Gastrocnemius medialis (tissue), 4 donors: ENCODE data around the gene ARHGAP15.

Experiments
- POLR2A ChIP-seq, 2 donors: fragments of 450-650 bp; IDR thresholded peaks; one replicate each; pipeline ENCODE4 v1.6.1; 2017; ENCODE audit warnings: antibody characterized with exemption in 2 of 2, mild to moderate bottlenecking in 2 of 2, moderate library complexity in 2 of 2
- TF ChIP-seq, protein P1 (sequence below), 5 experiments: fragments of 450-650 bp in 3 of 5; fragments of 200-600 bp in 2 of 5; sonication (generic) in 2 of 5; IDR thresholded peaks in 4 of 5; conservative IDR thresholded peaks in 1 of 5; 1 replicate in 4 of 5; 2 replicates in 1 of 5; pipeline ENCODE4 v1.5.1; 2016 to 2019; ENCODE audit warnings: antibody characterized with exemption in 5 of 5, mild to moderate bottlenecking in 3 of 5, moderate library complexity in 3 of 5

DNA sequence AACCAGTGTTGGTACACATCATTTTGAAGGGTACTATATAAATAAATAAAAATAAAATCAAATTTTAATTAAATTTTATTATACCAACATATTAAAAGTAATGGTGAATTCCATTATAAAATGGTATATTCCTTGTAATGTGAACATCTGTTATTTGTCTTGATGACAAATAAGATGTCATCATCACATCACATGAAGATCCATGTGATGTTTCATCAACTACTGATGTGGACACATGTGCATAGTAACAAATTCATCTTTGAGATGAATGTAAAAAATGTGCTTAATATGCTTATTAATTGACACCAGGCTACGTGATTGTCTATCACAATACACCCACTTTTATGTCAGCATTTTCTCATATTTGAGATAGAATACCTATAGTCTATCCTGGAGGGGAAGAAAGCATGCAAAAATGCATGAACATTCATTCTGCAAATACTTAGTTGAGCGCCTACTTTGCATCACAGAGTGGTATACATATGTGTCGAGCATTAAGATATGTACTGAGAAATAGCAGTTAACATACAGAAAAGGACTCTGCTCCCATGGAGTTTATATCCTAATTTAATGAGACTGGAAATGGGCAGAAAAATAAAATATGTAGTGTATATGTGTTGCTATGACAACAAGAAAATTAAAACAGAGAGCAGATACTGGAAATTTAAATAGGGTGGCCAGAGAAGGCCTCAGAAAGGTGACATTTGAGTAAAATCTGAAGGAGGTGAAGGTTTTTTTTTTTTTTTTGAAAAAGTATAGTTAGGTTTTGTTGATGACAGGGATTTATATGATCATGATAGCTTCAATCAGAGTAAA, 281.1 kb downstream of the ARHGAP15 start:
- TF ChIP-seq, protein P1, sequence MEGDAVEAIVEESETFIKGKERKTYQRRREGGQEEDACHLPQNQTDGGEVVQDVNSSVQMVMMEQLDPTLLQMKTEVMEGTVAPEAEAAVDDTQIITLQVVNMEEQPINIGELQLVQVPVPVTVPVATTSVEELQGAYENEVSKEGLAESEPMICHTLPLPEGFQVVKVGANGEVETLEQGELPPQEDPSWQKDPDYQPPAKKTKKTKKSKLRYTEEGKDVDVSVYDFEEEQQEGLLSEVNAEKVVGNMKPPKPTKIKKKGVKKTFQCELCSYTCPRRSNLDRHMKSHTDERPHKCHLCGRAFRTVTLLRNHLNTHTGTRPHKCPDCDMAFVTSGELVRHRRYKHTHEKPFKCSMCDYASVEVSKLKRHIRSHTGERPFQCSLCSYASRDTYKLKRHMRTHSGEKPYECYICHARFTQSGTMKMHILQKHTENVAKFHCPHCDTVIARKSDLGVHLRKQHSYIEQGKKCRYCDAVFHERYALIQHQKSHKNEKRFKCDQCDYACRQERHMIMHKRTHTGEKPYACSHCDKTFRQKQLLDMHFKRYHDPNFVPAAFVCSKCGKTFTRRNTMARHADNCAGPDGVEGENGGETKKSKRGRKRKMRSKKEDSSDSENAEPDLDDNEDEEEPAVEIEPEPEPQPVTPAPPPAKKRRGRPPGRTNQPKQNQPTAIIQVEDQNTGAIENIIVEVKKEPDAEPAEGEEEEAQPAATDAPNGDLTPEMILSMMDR (IDR thresholded peaks at IDR 0.05 in 4 of 5, conservative IDR thresholded peaks at IDR 0.05 in 1 of 5): no peak
- TF ChIP-seq POLR2A (IDR thresholded peaks at IDR 0.05): no peak
